NCI-H2196 (cell line): Measurements from ENCODE around the gene INHA.
A peak's percentile ranks its signal among the peaks of the same experiment; 100 is the strongest.

ENCODE experiments used
- DNase-seq: peaks from one replicate; lab custom pipeline; 2025; ENCODE audit not compliant: unreplicated experiment; lab: John Stamatoyannopoulos, UW

INHA gene

GRCh38 chr2:219572237-219573001 lies at the start of gene INHA:
INHA (plus strand) TSS chr2:219572310; CDS start chr2:219572375, 65 bp downstream.
- no peak for DNase-seq

- no peak for DNase-seq
Measured at GRCh38 chr2:219523031-219523671, 49.0 kb upstream of the INHA start.

GRCh38 chr2:219524817-219525216 lies 47.3 kb upstream of the INHA start:
- no peak for DNase-seq

GRCh38 chr2:219525533-219526232 lies 46.4 kb upstream of the INHA start:
- no peak for DNase-seq

- peak; percentile 25 for DNase-seq
Measured at GRCh38 chr2:219526320-219527075, 45.6 kb upstream of the INHA start.

- peak; percentile 58 for DNase-seq
Measured at GRCh38 chr2:219527076-219527394, 45.1 kb upstream of the INHA start.

- DNase-seq, result no peak
Measured at GRCh38 chr2:219527472-219527871, 44.6 kb upstream of the INHA start.

- peak; percentile 91 for DNase-seq
Measured at GRCh38 chr2:219530048-219530963, 41.8 kb upstream of the INHA start.

GRCh38 chr2:219531639-219532377 lies 40.3 kb upstream of the INHA start:
- no peak for DNase-seq

GRCh38 chr2:219532378-219532649 lies 39.8 kb upstream of the INHA start:
- DNase-seq, result no peak

GRCh38 chr2:219533930-219534661 lies 38.0 kb upstream of the INHA start:
- DNase-seq, result peak; percentile 53

- no peak for DNase-seq
Measured at GRCh38 chr2:219536425-219536824, 35.7 kb upstream of the INHA start.

- no peak for DNase-seq
Measured at GRCh38 chr2:219536967-219537366, 35.1 kb upstream of the INHA start.

- no peak for DNase-seq
Measured at GRCh38 chr2:219537657-219538488, 34.2 kb upstream of the INHA start.

- DNase-seq, result no peak
Measured at GRCh38 chr2:219538504-219538951, 33.6 kb upstream of the INHA start.

- DNase-seq, result no peak
Measured at GRCh38 chr2:219538956-219539788, 32.9 kb upstream of the INHA start.

- no peak for DNase-seq
Measured at GRCh38 chr2:219539926-219540678, 32.0 kb upstream of the INHA start.
